TTC549 (cell line): ENCODE data around the gene PRAMEF18.
"Not testable (repeated sequence)": the region's sequence is repeated elsewhere in the genome, so short reads cannot be mapped to it uniquely, and the experiment has no call there.

Source experiments
- FAIRE-seq: peaks from 2 replicates; lab custom pipeline; 2012; peaks lifted over from hg19 to GRCh38; lab: Jason Lieb, UNC

PRAMEF18 gene

GRCh38 chr1:13208712-13209111, 17.2 kb downstream of the PRAMEF18 start:
- not testable (repeated sequence) for FAIRE-seq

- FAIRE-seq = not testable (repeated sequence)
These were observed 24.6 kb downstream of the PRAMEF18 start, which contains the start of gene PRAMEF13 for GRCh38 chr1:13201309-13201708. Gene PRAMEF13 (minus strand): TSS chr1:13201409. CDS start chr1:13199589, 1,820 bp downstream.
